NCI-H1694 treated with DMSO at 0.1 percent for 48 hours (cell line): Measurements from ENCODE around the gene SRPK1.
A peak's percentile ranks its signal among the peaks of the same experiment; 100 is the strongest.
"Not testable (repeated sequence)": the region's sequence is repeated elsewhere in the genome, so short reads cannot be mapped to it uniquely, and the experiment has no call there.

Experiments used
- DNase-seq: peaks from one replicate; lab custom pipeline; 2025; lab: John Stamatoyannopoulos, UW

Gene SRPK1

GRCh38 chr6:35920793-35921732 lies at the start of gene SRPK1:
SRPK1 (minus strand) TSS chr6:35921098; CDS start chr6:35921056, 42 bp downstream.
- DNase-seq, result peak; percentile 37

GRCh38 chr6:35970181-35970580 lies 49.3 kb upstream of the SRPK1 start:
- no peak for DNase-seq

DNA sequence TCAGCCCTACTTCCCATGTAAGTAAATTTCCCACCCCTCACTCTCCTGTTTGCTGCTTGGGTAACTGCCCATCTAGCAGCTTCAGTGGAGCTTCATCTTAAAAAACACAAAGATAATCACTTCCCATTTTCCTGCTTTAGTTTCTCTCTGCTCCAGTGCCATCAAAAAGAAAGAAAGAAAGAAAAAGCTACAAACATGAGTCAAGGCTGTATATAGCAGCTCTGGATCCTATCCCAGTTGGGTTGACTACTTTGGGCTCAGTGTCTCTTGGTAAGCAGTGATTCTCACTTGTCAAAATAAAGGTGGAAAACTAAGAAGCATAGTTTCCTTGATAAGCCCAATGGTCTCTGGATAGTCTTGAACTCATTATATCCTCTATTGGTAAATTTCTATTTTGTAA lies 48.7 kb upstream of the SRPK1 start:
- DNase-seq, result no peak

DNA sequence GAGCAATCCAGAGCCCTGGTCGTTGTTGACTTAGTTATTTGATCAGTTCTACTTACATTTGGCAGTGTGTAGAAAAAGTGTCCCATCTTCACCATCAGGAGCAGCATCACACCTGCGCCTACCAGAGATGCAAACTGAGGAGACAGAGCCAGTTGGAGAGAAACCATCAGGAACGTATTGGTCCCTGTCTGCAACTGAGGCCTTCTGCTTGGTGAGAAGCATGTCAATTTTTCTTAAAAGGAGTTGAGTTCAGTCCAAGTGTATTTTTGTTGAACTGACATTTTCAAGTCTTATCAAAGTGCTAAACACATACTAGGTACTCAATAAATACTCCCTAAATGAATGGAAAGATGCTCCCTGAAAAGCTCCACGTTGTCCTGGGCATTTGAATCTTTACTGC lies 47.9 kb upstream of the SRPK1 start:
- DNase-seq, result no peak

DNA sequence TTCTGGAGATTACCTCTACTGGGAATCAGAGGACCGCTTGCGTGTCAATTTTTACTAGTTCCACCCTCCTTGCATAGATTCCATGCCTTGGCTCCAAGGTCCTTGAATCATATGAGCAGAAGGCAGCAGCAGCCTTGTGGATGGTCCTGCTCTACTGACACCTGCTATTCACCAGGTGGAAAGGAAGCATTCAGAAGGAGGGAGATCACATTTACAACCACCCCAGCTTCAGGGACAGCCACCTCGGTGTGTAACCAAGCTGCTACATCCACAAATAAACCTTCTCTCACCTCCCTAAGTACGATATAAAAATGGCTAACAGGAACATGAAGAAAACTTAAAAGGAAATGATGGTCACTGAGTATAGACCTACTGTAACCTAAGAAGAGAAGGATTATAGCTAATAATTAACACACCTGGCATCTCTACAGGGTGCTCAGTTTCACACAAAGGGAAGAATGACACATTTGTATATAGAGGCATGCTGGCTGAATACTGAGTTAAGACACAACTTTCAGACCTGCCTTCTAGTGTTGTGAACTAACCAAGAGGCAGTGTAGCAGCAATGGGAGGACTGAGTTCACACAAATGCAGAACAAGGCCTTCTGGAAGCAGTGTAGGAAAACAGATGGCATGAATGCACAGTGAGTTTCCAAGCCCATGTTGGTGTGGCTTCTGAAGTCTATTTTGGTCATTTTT lies 46.3 kb upstream of the SRPK1 start:
- DNase-seq, result no peak

GRCh38 chr6:35962779-35963560 lies 42.1 kb upstream of the SRPK1 start:
- no peak for DNase-seq

DNA sequence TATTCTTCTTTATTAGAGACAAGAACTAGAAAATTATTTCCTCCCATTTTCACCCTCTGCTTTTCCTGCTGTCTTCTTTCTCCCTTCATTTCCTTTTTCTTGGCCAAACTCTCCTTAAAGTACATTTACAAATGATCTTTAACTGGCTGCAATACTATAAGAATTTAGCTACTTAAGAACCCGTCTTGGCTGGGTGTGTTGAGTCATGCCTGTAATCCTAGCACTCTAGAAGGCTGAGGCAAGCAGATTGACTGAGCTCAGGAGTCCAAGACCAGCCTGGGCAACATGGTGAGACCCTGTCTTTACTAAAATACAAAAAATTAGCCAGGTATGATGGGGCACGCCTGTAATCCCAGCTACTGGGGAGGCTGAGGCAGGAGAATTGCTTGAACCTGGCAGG lies 39.3 kb upstream of the SRPK1 start:
- DNase-seq, result no peak

DNA sequence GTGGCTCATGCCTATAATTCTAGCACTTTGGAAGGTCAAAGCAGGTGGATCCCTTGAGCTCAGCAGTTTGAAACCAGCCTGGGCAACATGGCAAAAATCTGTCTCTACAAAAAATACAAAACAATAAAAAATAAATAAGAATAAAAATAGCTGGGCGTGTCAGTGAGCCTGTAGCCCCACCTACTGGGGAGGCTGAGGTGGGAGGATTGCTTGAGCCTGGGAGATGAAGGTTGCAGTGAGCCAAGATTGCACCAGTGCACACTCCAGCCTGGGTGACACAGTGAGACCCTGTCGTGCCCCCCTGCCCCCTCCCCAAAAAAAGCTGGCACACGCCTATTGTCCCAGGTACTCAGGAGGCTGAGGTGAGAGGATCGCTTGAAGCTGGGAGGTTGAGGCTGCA lies 35.1 kb upstream of the SRPK1 start:
- no peak for DNase-seq

GRCh38 chr6:35955521-35955920 lies 34.6 kb upstream of the SRPK1 start:
- DNase-seq, result no peak

- DNase-seq, result no peak
Observed at GRCh38 chr6:35955071-35955470, 34.2 kb upstream of the SRPK1 start.

- no peak for DNase-seq
Observed at GRCh38 chr6:35954333-35954732, 33.4 kb upstream of the SRPK1 start.

GRCh38 chr6:35948725-35949124 lies 27.8 kb upstream of the SRPK1 start:
- no peak for DNase-seq

DNA sequence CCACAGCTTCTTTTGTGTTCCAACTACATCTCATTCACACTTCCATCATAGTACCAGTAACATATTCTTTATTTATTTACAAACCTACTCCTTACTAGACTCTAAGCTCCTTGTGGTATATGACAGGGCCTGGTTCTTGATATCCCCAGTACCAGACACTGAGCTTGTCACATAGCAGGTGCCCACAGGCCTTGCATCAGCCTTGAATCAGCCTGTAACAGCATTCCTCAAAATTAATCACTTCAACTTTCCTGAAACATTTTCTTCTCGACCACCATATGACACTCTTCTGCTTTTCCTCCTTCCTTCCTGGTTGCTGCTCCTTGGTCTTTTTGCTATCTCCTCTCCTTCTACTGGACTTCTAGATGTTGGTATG lies 24.7 kb upstream of the SRPK1 start:
- no peak for DNase-seq

DNA sequence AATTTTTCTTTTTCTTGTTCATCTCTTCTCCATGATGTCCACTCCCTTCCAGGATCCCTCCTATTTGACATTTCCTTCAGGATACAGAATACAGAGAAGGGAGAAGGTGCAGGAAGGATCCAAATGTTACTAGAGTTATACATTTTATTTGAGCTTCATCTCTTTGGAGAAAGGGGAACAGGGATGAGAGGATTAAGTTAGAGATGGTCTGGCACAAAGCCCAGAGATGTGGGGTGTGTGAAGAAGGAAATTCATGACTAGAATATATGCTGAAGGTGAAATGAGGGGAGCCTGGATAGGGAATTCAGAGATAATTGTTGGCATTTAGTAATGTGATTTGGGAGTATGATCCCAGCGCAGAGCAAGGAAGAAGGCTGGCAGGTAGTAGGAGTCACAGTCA lies 22.5 kb upstream of the SRPK1 start:
- DNase-seq, result no peak

GRCh38 chr6:35942355-35942754 lies 21.5 kb upstream of the SRPK1 start:
- no peak for DNase-seq

- not testable (repeated sequence) for DNase-seq
Observed at GRCh38 chr6:35941170-35941569, 20.3 kb upstream of the SRPK1 start.

- DNase-seq, result not testable (repeated sequence)
Observed at GRCh38 chr6:35940014-35940413, 19.1 kb upstream of the SRPK1 start.

DNA sequence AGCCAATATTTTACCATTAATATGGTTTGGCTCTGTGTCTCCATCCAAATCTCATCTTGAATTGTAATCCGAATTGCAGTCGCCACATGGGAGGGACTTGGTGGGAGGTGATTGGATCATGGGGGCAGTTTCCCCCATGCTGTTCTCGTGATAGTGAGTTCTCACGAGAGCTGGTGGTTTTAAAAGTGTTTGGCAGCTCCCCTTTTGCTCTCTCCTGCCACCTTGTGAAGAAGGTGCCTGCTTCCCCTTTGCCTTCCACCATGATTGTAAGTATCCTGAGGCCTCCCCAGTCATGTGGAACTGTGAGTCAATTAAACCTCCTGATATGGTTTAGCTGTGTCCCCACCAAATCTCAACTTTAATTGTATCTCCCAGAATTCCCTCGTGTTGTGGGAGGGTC lies 18.4 kb upstream of the SRPK1 start:
- DNase-seq, result not testable (repeated sequence)

- DNase-seq, result no peak
Observed at GRCh38 chr6:35936681-35937359, 15.9 kb upstream of the SRPK1 start.

GRCh38 chr6:35935469-35935868 lies 14.6 kb upstream of the SRPK1 start:
- no peak for DNase-seq

GRCh38 chr6:35933844-35934243 lies 12.9 kb upstream of the SRPK1 start:
- no peak for DNase-seq

- DNase-seq, result not testable (repeated sequence)
Observed at GRCh38 chr6:35931873-35932272, 11.0 kb upstream of the SRPK1 start.
